Measurements from ENCODE around the gene AKT1S1.

- TF ChIP-seq POLR2AphosphoS5 (IDR thresholded peaks at IDR 0.05; ENCODE audit: low read depth, low read length) (no peak), TAF1 (IDR thresholded peaks at IDR 0.05; ENCODE audit: borderline replicate concordance, insufficient read depth, low read length) (no peak), SIN3A (IDR thresholded peaks at IDR 0.05; ENCODE audit: borderline replicate concordance, insufficient read depth, low read length) (no peak), REST (IDR thresholded peaks at IDR 0.05; ENCODE audit: insufficient read depth in 1 of 2, low read depth in 2 of 2, low read length in 2 of 2) (no peak), FOXP2 (optimal IDR thresholded peaks at IDR 0.05; ENCODE audit: borderline replicate concordance, extremely low read depth, extremely low read length, insufficient read depth) (no peak)
Observed at GRCh38 chr19:49829721-49830120, 47.4 kb downstream of the AKT1S1 start.

Measured in PFSK-1 (cell line).